IMR-90 (cell line): ENCODE data around the gene GARNL3. TPM values are rescaled to one million over a fixed set of nuclear protein-coding genes. Genes with fewer than 3 reads are reported as not detected.

ENCODE experiments used
- ATAC-seq: fragments of 200-7000 bp; cut with Tn5 transposase; 2 replicates; pipeline ENCODE4 v1.9.1; 2020; ENCODE audit warnings: low read depth, mild to moderate bottlenecking, moderate library complexity
- BruUV-seq: library from RNA; stranded (reverse); fragments of 400-500 nt; replicated peaks from 2 replicates; lab custom pipeline; 2021; lab: Mats Ljungman, UMichigan
- CTCF ChIA-PET: fragments of 300-600 bp; formaldehyde crosslinking; extraction: SDS; loops from one replicate; lab custom pipeline; 2021; ENCODE audit warnings: antibody characterized with exemption; lab: Yijun Ruan, JAX
- POLR2A ChIA-PET: fragments of 300-600 bp; sonication (Branson Sonifier 250); formaldehyde crosslinking; loops from one replicate; lab custom pipeline; 2022; ENCODE audit warnings: antibody characterized with exemption; ENCODE audit not compliant: unreplicated experiment; lab: Charles Lee
- DNase-seq: peaks from one replicate; pipeline ENCODE4 v3.0.0; 2013
- H2AFZ ChIP-seq: replicated peaks from 2 replicates; pipeline ENCODE3; 2013; ENCODE audit warnings: low read length, mild to moderate bottlenecking; ENCODE audit not compliant: poor library complexity
- H2AK5ac ChIP-seq: 2 replicates; pipeline ENCODE4 v1.6.1; 2013; ENCODE audit warnings: low read depth, low read length, inconsistent platforms
- H2AK9ac ChIP-seq: replicated peaks from 2 replicates; pipeline ENCODE3; 2013; ENCODE audit warnings: mild to moderate bottlenecking, low read depth, low read length, moderate library complexity; ENCODE audit not compliant: poor library complexity
- H2BK120ac ChIP-seq: 2 replicates; pipeline ENCODE4 v1.6.1; 2013; ENCODE audit warnings: low read depth, low read length, inconsistent platforms
- H2BK15ac ChIP-seq: 3 replicates; pipeline ENCODE4 v1.6.1; 2013; ENCODE audit warnings: low read depth, low read length, inconsistent platforms
- H2BK20ac ChIP-seq: 2 replicates; pipeline ENCODE4 v1.6.1; 2013; ENCODE audit warnings: low read depth, mild to moderate bottlenecking, inconsistent platforms, low read length, moderate library complexity
- H2BK5ac ChIP-seq: 2 replicates; pipeline ENCODE4 v1.6.1; 2013; ENCODE audit warnings: mild to moderate bottlenecking, low read depth, low read length, inconsistent platforms; ENCODE audit not compliant: poor library complexity, severe bottlenecking
- H3K14ac ChIP-seq: replicated peaks from 2 replicates; pipeline ENCODE4 v1.6.1; 2013; ENCODE audit warnings: low read depth, low read length, inconsistent platforms
- H3K18ac ChIP-seq: 2 replicates; pipeline ENCODE4 v1.6.1; 2013; ENCODE audit warnings: low read depth, low read length, control low read depth
- H3K23ac ChIP-seq: 2 replicates; pipeline ENCODE4 v1.6.1; 2013; ENCODE audit warnings: low read depth, low read length, inconsistent platforms
- H3K27ac ChIP-seq: 2 replicates; pipeline ENCODE4 v1.5.1; 2013; ENCODE audit warnings: mild to moderate bottlenecking, control low read depth, low read length; ENCODE audit not compliant: insufficient read depth
- H3K27me3 ChIP-seq: 2 replicates; pipeline ENCODE4 v1.6.1; 2013; ENCODE audit warnings: low read length; ENCODE audit not compliant: control insufficient read depth, insufficient read depth
- H3K36me3 ChIP-seq: 2 replicates; pipeline ENCODE4 v1.6.1; 2013; ENCODE audit warnings: low read length, mixed read lengths; ENCODE audit not compliant: control insufficient read depth, insufficient read depth
- H3K4ac ChIP-seq: 2 replicates; pipeline ENCODE4 v1.6.1; 2013; ENCODE audit warnings: low read depth, low read length, inconsistent platforms
- H3K4me1 ChIP-seq: 2 replicates; pipeline ENCODE4 v1.6.1; 2013; ENCODE audit warnings: low read length, mixed read lengths; ENCODE audit not compliant: control insufficient read depth, insufficient read depth
- H3K4me2 ChIP-seq: 2 replicates; pipeline ENCODE4 v1.6.1; 2013; ENCODE audit warnings: low read depth, mild to moderate bottlenecking, control low read depth, low read length, moderate library complexity
- H3K4me3 ChIP-seq: 2 replicates; pipeline ENCODE4 v1.5.1; 2013; ENCODE audit warnings: low read depth, mild to moderate bottlenecking, control low read depth, low read length, moderate library complexity; ENCODE audit not compliant: insufficient read depth
- H3K56ac ChIP-seq: 2 replicates; pipeline ENCODE4 v1.6.1; 2013; ENCODE audit warnings: low read length, inconsistent platforms; ENCODE audit not compliant: insufficient read depth; ENCODE audit errors: extremely low read depth
- H3K79me1 ChIP-seq, 2 experiments: 2 replicates each; pipeline ENCODE4 v1.6.1; 2013; ENCODE audit warnings: low read length in 2 of 2, inconsistent platforms in 1 of 2, low read depth in 1 of 2
- H3K9ac ChIP-seq: 2 replicates; pipeline ENCODE4 v1.6.1; 2013; ENCODE audit warnings: low read depth, low read length, control low read depth
- H3K9me1 ChIP-seq: 2 replicates; pipeline ENCODE4 v1.6.1; 2013; ENCODE audit warnings: low read length, inconsistent platforms; ENCODE audit not compliant: insufficient read depth
- H3K9me3 ChIP-seq: 2 replicates; pipeline ENCODE4 v1.6.1; 2013; ENCODE audit warnings: low read length; ENCODE audit not compliant: control insufficient read depth, insufficient read depth
- H4K20me1 ChIP-seq: 2 replicates; pipeline ENCODE4 v1.6.1; 2013; ENCODE audit warnings: low read length, inconsistent platforms; ENCODE audit not compliant: insufficient read depth
- H4K5ac ChIP-seq: 2 replicates; pipeline ENCODE4 v1.6.1; 2013; ENCODE audit warnings: mild to moderate bottlenecking, low read depth, low read length, control low read depth
- H4K8ac ChIP-seq, 2 experiments: 2 replicates each; pipeline ENCODE4 v1.6.1; 2013; ENCODE audit warnings: low read depth in 2 of 2, low read length in 2 of 2, control low read depth in 1 of 2, inconsistent platforms in 1 of 2
- H4K91ac ChIP-seq: 2 replicates; pipeline ENCODE4 v1.6.1; 2013; ENCODE audit warnings: low read depth, low read length, inconsistent platforms; ENCODE audit not compliant: insufficient read depth
- BHLHE40 ChIP-seq: fragments of 150-350 bp; IDR thresholded peaks from 2 replicates; pipeline ENCODE4 v1.6.1; 2016; ENCODE audit warnings: mild to moderate bottlenecking, low read depth, low read length
- CEBPB ChIP-seq: IDR thresholded peaks from 2 replicates; pipeline ENCODE4 v1.6.1; 2012; ENCODE audit warnings: low read depth, low read length, improper control_type of control experiment
- CHD1 ChIP-seq: IDR thresholded peaks from 2 replicates; pipeline ENCODE4 v1.6.1; 2012; ENCODE audit warnings: low read depth, low read length, improper control_type of control experiment
- ELK1 ChIP-seq: fragments of 150-350 bp; IDR thresholded peaks from 2 replicates; pipeline ENCODE4 v1.6.1; 2016; ENCODE audit warnings: low read depth, mild to moderate bottlenecking, low read length, moderate library complexity, borderline replicate concordance
- FOS ChIP-seq: fragments of 150-350 bp; IDR thresholded peaks from 2 replicates; pipeline ENCODE4 v1.6.1; 2016; ENCODE audit warnings: low read depth, low read length
- MAFK ChIP-seq: IDR thresholded peaks from 2 replicates; pipeline ENCODE4 v1.6.1; 2012; ENCODE audit warnings: low read depth, low read length, improper control_type of control experiment
- MAZ ChIP-seq: IDR thresholded peaks from 2 replicates; pipeline ENCODE4 v1.6.1; 2012; ENCODE audit warnings: low read depth, mild to moderate bottlenecking, low read length, improper control_type of control experiment, moderate library complexity, borderline replicate concordance
- MXI1 ChIP-seq: IDR thresholded peaks from 2 replicates; pipeline ENCODE4 v1.6.1; 2012; ENCODE audit warnings: low read depth, mild to moderate bottlenecking, low read length, moderate library complexity, borderline replicate concordance
- NFE2L2 ChIP-seq: fragments of 150-350 bp; IDR thresholded peaks from 2 replicates; pipeline ENCODE4 v1.6.1; 2016; ENCODE audit warnings: low read depth, mild to moderate bottlenecking, low read length
- POLR2A ChIP-seq: IDR thresholded peaks from 2 replicates; pipeline ENCODE4 v1.6.1; 2012; ENCODE audit warnings: mild to moderate bottlenecking, low read depth, low read length
- RAD21 ChIP-seq: IDR thresholded peaks from 2 replicates; pipeline ENCODE4 v1.6.1; 2012; ENCODE audit warnings: low read length, improper control_type of control experiment
- RCOR1 ChIP-seq: IDR thresholded peaks from 2 replicates; pipeline ENCODE4 v1.6.1; 2012; ENCODE audit warnings: mild to moderate bottlenecking, low read length, improper control_type of control experiment; ENCODE audit not compliant: insufficient replicate concordance
- RFX5 ChIP-seq: IDR thresholded peaks from 2 replicates; pipeline ENCODE4 v1.8.0; 2012; ENCODE audit warnings: low read depth, mild to moderate bottlenecking, low read length, moderate library complexity
- SMC3 ChIP-seq: fragments of 150-350 bp; IDR thresholded peaks from 2 replicates; pipeline ENCODE4 v1.6.1; 2016; ENCODE audit warnings: low read depth, mild to moderate bottlenecking, antibody characterized with exemption, low read length, moderate library complexity
- WGBS, 2 experiments: methylation state at CpG; one replicate each; pipeline versions ENCODE4 v1.1.5 to v1.1.7; 2013; ENCODE audit warnings: missing lambda C conversion rate in 2 of 2; ENCODE audit not compliant: insufficient read length in 1 of 2; ENCODE audit errors: extremely low coverage in 2 of 2; 5-methylcytosine and 5-hydroxymethylcytosine counted together
- dilution Hi-C: fragments of 300-500 bp; cut with HindIII; formaldehyde crosslinking; loops from one replicate; pipeline ENCODE4 v1.14.3; 2018; ENCODE audit warnings: low sequenced_read_pairs; ENCODE audit not compliant: unreplicated experiment
- in situ Hi-C: fragments of 300-500 bp; cut with MboI; formaldehyde crosslinking; loops from 3 replicates; pipeline ENCODE4 v1.14.3; 2019; ENCODE audit warnings: low sequenced_read_pairs, inconsistent platforms, mixed read lengths
- intact Hi-C: fragments of 100-400 bp; cut with micrococcal nuclease; formaldehyde crosslinking; loops from 2 replicates; pipeline ENCODE4 v1.10.0; 2022
- polyA plus RNA-seq, 3 experiments: library from polyadenylated mRNA; depleted of rRNA; stranded (reverse); fragments of >200 nt; gene quantifications; 2 replicates each; pipeline ENCODE4 v1.2.3, GENCODE V29; 2012; ENCODE audit warnings: low replicate concordance in 1 of 3
- total RNA-seq: library from RNA; depleted of rRNA; stranded (reverse); fragments of >200 nt; gene quantifications from 2 replicates; pipeline ENCODE4 v1.2.3, GENCODE V29; 2012
- TF ChIP-seq, protein P1 (sequence below): conservative IDR thresholded peaks from 2 replicates; pipeline ENCODE4 v1.5.1; 2012; ENCODE audit warnings: mild to moderate bottlenecking, low read depth, low read length, improper control_type of control experiment
- TF ChIP-seq, protein P2 (sequence below): fragments of 150-350 bp; IDR thresholded peaks from 2 replicates; pipeline ENCODE4 v1.6.1; 2017; ENCODE audit warnings: mild to moderate bottlenecking, antibody characterized with exemption, low read length, low read depth

The GARNL3 gene
- total and polyA plus RNA-seq, 2 of the 4 experiments (the other 2 are of a cell fraction): 1.9 to 5.0 TPM

- Histone ChIP-seq H4K91ac (no peak overlapping the region), H2BK5ac (no peak overlapping the region), H2BK20ac (no peak overlapping the region), H3K14ac (no peak overlapping the region), H3K4me1 (no peaks in the 10 kb centered on the region), H2BK120ac (no peak overlapping the region), H4K5ac (no peak overlapping the region), H3K27me3 (no peaks in the 10 kb centered on the region; the same call in 1 of the 2 replicates), H4K20me1 (no peaks in the 10 kb centered on the region), H3K56ac (no peak overlapping the region), H2AK5ac (no peak overlapping the region), H3K9me3 (no peaks in the 10 kb centered on the region), H2AFZ (no peak overlapping the region), H3K23ac (no peak overlapping the region), H3K4me2 (no peak overlapping the region), H4K8ac (no peak overlapping the region), H3K27ac (no peak overlapping the region), H3K9ac (no peak overlapping the region), H3K36me3 (no peaks in the 10 kb centered on the region), H3K79me1 (no peaks in the 10 kb centered on the region), H3K9me1 (no peaks in the 10 kb centered on the region; the same call in 1 of the 2 replicates), H2BK15ac (no peak overlapping the region), H3K4me3 (no peak overlapping the region), H3K18ac (no peak overlapping the region), H3K4ac (no peak overlapping the region), H2AK9ac (no peak overlapping the region)
- no CpG with 5 or more reads among the region's 2 CpGs for WGBS, 2 experiments
- CTCF ChIA-PET: no interaction called here
- ATAC-seq (no peak), DNase-seq (no peak)
- in situ Hi-C loops (no loop called here), intact Hi-C loops (no loop called here), dilution Hi-C loops (no loop called here)
- TF ChIP-seq FOS (no peak), MAZ (no peak), MAFK (no peak), ELK1 (no peak), RAD21 (no peak), SMC3 (no peak), BHLHE40 (no peak), RFX5 (no peak), MXI1 (no peak), CHD1 (no peak), POLR2A (no peak), RCOR1 (no peak), CEBPB (no peak), NFE2L2 (no peak)
- TF ChIP-seq, protein P1, sequence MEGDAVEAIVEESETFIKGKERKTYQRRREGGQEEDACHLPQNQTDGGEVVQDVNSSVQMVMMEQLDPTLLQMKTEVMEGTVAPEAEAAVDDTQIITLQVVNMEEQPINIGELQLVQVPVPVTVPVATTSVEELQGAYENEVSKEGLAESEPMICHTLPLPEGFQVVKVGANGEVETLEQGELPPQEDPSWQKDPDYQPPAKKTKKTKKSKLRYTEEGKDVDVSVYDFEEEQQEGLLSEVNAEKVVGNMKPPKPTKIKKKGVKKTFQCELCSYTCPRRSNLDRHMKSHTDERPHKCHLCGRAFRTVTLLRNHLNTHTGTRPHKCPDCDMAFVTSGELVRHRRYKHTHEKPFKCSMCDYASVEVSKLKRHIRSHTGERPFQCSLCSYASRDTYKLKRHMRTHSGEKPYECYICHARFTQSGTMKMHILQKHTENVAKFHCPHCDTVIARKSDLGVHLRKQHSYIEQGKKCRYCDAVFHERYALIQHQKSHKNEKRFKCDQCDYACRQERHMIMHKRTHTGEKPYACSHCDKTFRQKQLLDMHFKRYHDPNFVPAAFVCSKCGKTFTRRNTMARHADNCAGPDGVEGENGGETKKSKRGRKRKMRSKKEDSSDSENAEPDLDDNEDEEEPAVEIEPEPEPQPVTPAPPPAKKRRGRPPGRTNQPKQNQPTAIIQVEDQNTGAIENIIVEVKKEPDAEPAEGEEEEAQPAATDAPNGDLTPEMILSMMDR: no peak
- TF ChIP-seq, protein P2, sequence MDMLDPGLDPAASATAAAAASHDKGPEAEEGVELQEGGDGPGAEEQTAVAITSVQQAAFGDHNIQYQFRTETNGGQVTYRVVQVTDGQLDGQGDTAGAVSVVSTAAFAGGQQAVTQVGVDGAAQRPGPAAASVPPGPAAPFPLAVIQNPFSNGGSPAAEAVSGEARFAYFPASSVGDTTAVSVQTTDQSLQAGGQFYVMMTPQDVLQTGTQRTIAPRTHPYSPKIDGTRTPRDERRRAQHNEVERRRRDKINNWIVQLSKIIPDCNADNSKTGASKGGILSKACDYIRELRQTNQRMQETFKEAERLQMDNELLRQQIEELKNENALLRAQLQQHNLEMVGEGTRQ: no peak
- BruUV-seq: no TSS peak
- POLR2A ChIA-PET: no interaction called here
Observed at GRCh38 chr9:127277099-127277498, 12.5 kb downstream of the GARNL3 start.
